Neural cell (in vitro differentiated cells): ENCODE data around the gene DGKG.

ENCODE experiments used
- EP300 ChIP-seq: fragments of 450-650 bp; conservative IDR thresholded peaks from 2 replicates; pipeline ENCODE4 v1.6.1; 2014; ENCODE audit warnings: antibody characterized with exemption, mild to moderate bottlenecking, moderate library complexity; ENCODE audit not compliant: poor library complexity, severe bottlenecking
- EZH2 ChIP-seq: fragments of 200-600, 300-800 bp; shearing (Covaris generic), sonication (generic); IDR thresholded peaks from 2 replicates; pipeline ENCODE4 v1.6.1; 2014; ENCODE audit warnings: antibody characterized with exemption, low read length, borderline replicate concordance, mild to moderate bottlenecking; ENCODE audit not compliant: insufficient read depth, poor library complexity, severe bottlenecking
- POLR2AphosphoS5 ChIP-seq: IDR thresholded peaks from 2 replicates; pipeline ENCODE4 v1.6.1; 2012
- RAD21 ChIP-seq: fragments of 450-650 bp; conservative IDR thresholded peaks from 2 replicates; pipeline ENCODE4 v1.6.1; 2014; ENCODE audit warnings: antibody characterized with exemption, mild to moderate bottlenecking, moderate library complexity
- SMC3 ChIP-seq: fragments of 450-650 bp; conservative IDR thresholded peaks from 2 replicates; pipeline ENCODE4 v1.6.1; 2014; ENCODE audit warnings: antibody characterized with exemption, mild to moderate bottlenecking, moderate library complexity; ENCODE audit not compliant: poor library complexity
- TAF1 ChIP-seq: IDR thresholded peaks from 2 replicates; pipeline ENCODE4 v1.6.1; 2012; ENCODE audit warnings: low read depth
- TF ChIP-seq, protein P1 (sequence below): fragments of 450-650 bp; IDR thresholded peaks from 2 replicates; pipeline ENCODE4 v1.5.1; 2014; ENCODE audit warnings: antibody characterized with exemption, mild to moderate bottlenecking, moderate library complexity; ENCODE audit not compliant: poor library complexity, severe bottlenecking
- TF ChIP-seq, protein P2 (sequence below): IDR thresholded peaks from 2 replicates; pipeline ENCODE4 v1.6.1; 2012; ENCODE audit warnings: borderline replicate concordance

DNA sequence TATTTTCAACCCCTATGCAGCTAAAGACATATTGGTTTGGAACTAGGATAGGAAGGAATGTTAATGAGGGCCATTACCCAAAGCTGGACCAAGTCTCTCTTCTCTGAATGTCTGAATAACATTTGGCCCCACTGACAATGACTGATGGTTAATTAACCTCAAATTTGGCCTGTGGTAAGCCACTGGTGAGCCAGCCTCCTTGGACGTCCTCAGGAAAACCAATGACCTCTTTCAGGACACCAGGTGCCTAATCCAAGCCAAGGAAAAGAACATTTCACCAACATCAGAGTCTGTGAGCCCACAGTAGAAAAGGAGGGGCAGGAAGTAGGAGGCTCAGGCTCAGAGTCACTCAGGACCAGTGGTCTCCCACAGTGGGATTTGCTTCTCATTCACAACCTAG lies 196.7 kb downstream of the DGKG start:
- TF ChIP-seq, protein P1, sequence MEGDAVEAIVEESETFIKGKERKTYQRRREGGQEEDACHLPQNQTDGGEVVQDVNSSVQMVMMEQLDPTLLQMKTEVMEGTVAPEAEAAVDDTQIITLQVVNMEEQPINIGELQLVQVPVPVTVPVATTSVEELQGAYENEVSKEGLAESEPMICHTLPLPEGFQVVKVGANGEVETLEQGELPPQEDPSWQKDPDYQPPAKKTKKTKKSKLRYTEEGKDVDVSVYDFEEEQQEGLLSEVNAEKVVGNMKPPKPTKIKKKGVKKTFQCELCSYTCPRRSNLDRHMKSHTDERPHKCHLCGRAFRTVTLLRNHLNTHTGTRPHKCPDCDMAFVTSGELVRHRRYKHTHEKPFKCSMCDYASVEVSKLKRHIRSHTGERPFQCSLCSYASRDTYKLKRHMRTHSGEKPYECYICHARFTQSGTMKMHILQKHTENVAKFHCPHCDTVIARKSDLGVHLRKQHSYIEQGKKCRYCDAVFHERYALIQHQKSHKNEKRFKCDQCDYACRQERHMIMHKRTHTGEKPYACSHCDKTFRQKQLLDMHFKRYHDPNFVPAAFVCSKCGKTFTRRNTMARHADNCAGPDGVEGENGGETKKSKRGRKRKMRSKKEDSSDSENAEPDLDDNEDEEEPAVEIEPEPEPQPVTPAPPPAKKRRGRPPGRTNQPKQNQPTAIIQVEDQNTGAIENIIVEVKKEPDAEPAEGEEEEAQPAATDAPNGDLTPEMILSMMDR: no peak
- TF ChIP-seq, protein P2, sequence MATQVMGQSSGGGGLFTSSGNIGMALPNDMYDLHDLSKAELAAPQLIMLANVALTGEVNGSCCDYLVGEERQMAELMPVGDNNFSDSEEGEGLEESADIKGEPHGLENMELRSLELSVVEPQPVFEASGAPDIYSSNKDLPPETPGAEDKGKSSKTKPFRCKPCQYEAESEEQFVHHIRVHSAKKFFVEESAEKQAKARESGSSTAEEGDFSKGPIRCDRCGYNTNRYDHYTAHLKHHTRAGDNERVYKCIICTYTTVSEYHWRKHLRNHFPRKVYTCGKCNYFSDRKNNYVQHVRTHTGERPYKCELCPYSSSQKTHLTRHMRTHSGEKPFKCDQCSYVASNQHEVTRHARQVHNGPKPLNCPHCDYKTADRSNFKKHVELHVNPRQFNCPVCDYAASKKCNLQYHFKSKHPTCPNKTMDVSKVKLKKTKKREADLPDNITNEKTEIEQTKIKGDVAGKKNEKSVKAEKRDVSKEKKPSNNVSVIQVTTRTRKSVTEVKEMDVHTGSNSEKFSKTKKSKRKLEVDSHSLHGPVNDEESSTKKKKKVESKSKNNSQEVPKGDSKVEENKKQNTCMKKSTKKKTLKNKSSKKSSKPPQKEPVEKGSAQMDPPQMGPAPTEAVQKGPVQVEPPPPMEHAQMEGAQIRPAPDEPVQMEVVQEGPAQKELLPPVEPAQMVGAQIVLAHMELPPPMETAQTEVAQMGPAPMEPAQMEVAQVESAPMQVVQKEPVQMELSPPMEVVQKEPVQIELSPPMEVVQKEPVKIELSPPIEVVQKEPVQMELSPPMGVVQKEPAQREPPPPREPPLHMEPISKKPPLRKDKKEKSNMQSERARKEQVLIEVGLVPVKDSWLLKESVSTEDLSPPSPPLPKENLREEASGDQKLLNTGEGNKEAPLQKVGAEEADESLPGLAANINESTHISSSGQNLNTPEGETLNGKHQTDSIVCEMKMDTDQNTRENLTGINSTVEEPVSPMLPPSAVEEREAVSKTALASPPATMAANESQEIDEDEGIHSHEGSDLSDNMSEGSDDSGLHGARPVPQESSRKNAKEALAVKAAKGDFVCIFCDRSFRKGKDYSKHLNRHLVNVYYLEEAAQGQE: no peak
- no peak for TF ChIP-seq POLR2AphosphoS5
- TF ChIP-seq TAF1: no peak
- TF ChIP-seq EZH2: no peak
- TF ChIP-seq EP300: no peak
- no peak for TF ChIP-seq SMC3
- no peak for TF ChIP-seq RAD21
